ENCODE data around the gene SENP1. TPM values are rescaled to one million over a fixed set of nuclear protein-coding genes. Genes with fewer than 3 reads are reported as not detected.

The SENP1 gene
- total and polyA plus RNA-seq, 2 experiments from 2014 or later: 8.6 to 27.7 TPM

GRCh38 chr12:48017921-48018617, 87.8 kb downstream of the SENP1 start:
- H3K27ac ChIP-seq (ENCODE audit: low read depth): no peak overlapping the region
- no peak overlapping the region for H3K27ac Mint-ChIP-seq
- H3K4me3 Mint-ChIP-seq: no peak overlapping the region
- H3K27me3 Mint-ChIP-seq (ENCODE audit: insufficient read depth, low read depth, poor library complexity): peaks cover 100% of the 10 kb centered on the region
- ATAC-seq (no peak), DNase-seq (ENCODE audit: low spot score) (no peak)
- no peaks in the 10 kb centered on the region for H3K79me2 ChIP-seq (replicated peaks; ENCODE audit: insufficient read depth)
- H3K9me3 Mint-ChIP-seq: no peaks in the 10 kb centered on the region
- no peak overlapping the region for H3K4me2 ChIP-seq
- no peak overlapping the region for H3K4me3 ChIP-seq
- peaks cover 100% of the 10 kb centered on the region for H3K27me3 ChIP-seq (ENCODE audit: insufficient read depth)
- H2AFZ ChIP-seq: no peak overlapping the region
- H3K9me2 ChIP-seq (ENCODE audit: insufficient read depth): no peaks in the 10 kb centered on the region
- H4K20me1 ChIP-seq (replicated peaks; ENCODE audit: insufficient read depth): peaks cover 15% of the 10 kb centered on the region
- TF ChIP-seq NANOG (IDR thresholded peaks at IDR 0.05; ENCODE audit: borderline replicate concordance): no peak
- TF ChIP-seq ETS1 (IDR thresholded peaks at IDR 0.05): no peak
- TF ChIP-seq ZNF114 (CRISPR knock-in tag; IDR thresholded peaks at IDR 0.05): no peak
- no peak for TF ChIP-seq ZNF462 (CRISPR knock-in tag; IDR thresholded peaks at IDR 0.05)
- TF ChIP-seq REST (IDR thresholded peaks at IDR 0.05; ENCODE audit: unreplicated experiment): no peak
- TF ChIP-seq POLR2AphosphoS5 (IDR thresholded peaks at IDR 0.05; ENCODE audit: low read depth): no peak
- no peak for TF ChIP-seq STAT1 (IDR thresholded peaks at IDR 0.05; ENCODE audit: unreplicated experiment)
- TF ChIP-seq EZH2phosphoT487 (IDR thresholded peaks at IDR 0.05; ENCODE audit: unreplicated experiment): no peak
- TF ChIP-seq ZNF331 (CRISPR knock-in tag; IDR thresholded peaks at IDR 0.05; ENCODE audit: low read depth): no peak
- TF ChIP-seq EZH2 (IDR thresholded peaks at IDR 0.05; ENCODE audit: low read depth, unreplicated experiment): no peak
- no peak for TF ChIP-seq JUNB (IDR thresholded peaks at IDR 0.05; ENCODE audit: unreplicated experiment)
- no peak for TF ChIP-seq CTCF (conservative IDR thresholded peaks at IDR 0.05; ENCODE audit: low read depth in 2 of 2)
- TF ChIP-seq CREB1 (CRISPR knock-in tag; IDR thresholded peaks at IDR 0.05; ENCODE audit: low read depth): no peak
- H3F3A ChIP-seq (replicated peaks; ENCODE audit: low read depth): no peaks in the 10 kb centered on the region
- H3K36me3 Mint-ChIP-seq (ENCODE audit: low read depth): no peaks in the 10 kb centered on the region; the same call in 2 of the 3 replicates
- H3K4me1 Mint-ChIP-seq: peaks cover 14% of the 10 kb centered on the region
- H3K36me3 ChIP-seq (ENCODE audit: insufficient read depth): no peaks in the 10 kb centered on the region
- peaks cover 10% of the 10 kb centered on the region for H3K4me1 ChIP-seq (ENCODE audit: insufficient read depth)
